D341Med (cell line): ENCODE results near the gene WDR54.
"Not testable (repeated sequence)": the region's sequence is repeated elsewhere in the genome, so short reads cannot be mapped to it uniquely, and the experiment has no call there.

Source experiments
- DNase-seq: peaks from one replicate; pipeline ENCODE4 v3.0.0; 2012; ENCODE audit warnings: low spot score

The WDR54 gene

GRCh38 chr2:74457129-74457548 is 35.6 kb downstream of the WDR54 start:
- no peak for DNase-seq

- DNase-seq, result peak; percentile 70
Observed at GRCh38 chr2:74457549-74458131, 36.1 kb downstream of the WDR54 start.

- DNase-seq, result peak; percentile 92
Observed at GRCh38 chr2:74458132-74458937, 36.8 kb downstream of the WDR54 start, which contains the start of gene WBP1. WBP1 (plus strand) TSS chr2:74458438; CDS start chr2:74458603, 165 bp downstream.

GRCh38 chr2:74458938-74459363 is 37.4 kb downstream of the WDR54 start:
- DNase-seq, result no peak

- not testable (repeated sequence) for DNase-seq
Observed at GRCh38 chr2:74459503-74460118, 38.1 kb downstream of the WDR54 start.

GRCh38 chr2:74460187-74460586 is 38.7 kb downstream of the WDR54 start:
- DNase-seq, result not testable (repeated sequence)

GRCh38 chr2:74461187-74462053 is 39.9 kb downstream of the WDR54 start:
- DNase-seq, result peak; percentile 33

GRCh38 chr2:74462054-74462785 is 40.7 kb downstream of the WDR54 start:
- DNase-seq, result no peak

GRCh38 chr2:74462786-74463105 is 41.2 kb downstream of the WDR54 start:
- no peak for DNase-seq

GRCh38 chr2:74464406-74464805 is 42.9 kb downstream of the WDR54 start:
- DNase-seq, result peak; percentile 37

- DNase-seq, result not testable (repeated sequence)
Observed at GRCh38 chr2:74470742-74471141, 49.2 kb downstream of the WDR54 start.

GRCh38 chr2:74471332-74472065 is 50.0 kb downstream of the WDR54 start:
- no peak for DNase-seq

GRCh38 chr2:74472086-74472944 is 50.8 kb downstream of the WDR54 start, which contains the start of gene MRPL53:
MRPL53 (minus strand) TSS chr2:74472680; CDS start chr2:74472660, 20 bp downstream.
- peak; percentile 89 for DNase-seq

GRCh38 chr2:74472945-74473258 is 51.4 kb downstream of the WDR54 start:
- DNase-seq, result no peak

GRCh38 chr2:74474481-74474880 is 53.0 kb downstream of the WDR54 start:
- DNase-seq, result no peak

- DNase-seq, result no peak
Observed at GRCh38 chr2:74474899-74475298, 53.4 kb downstream of the WDR54 start.
